Activated CD8-positive, alpha-beta memory T cell treated with anti-CD3 and anti-CD28 coated beads for 36 hours (primary cell): Measurements from ENCODE around the gene TPRX1. TPM values are rescaled to one million over a fixed set of nuclear protein-coding genes. Genes with fewer than 3 reads are reported as not detected.
"Not testable (repeated sequence)": the region's sequence is repeated elsewhere in the genome, so short reads cannot be mapped to it uniquely, and the experiment has no call there.

Experiments
- CTCF ChIA-PET: fragments of 350-600 bp; sonication (Branson Sonifier 250); formaldehyde crosslinking; loops from one replicate; lab custom pipeline; 2021; ENCODE audit warnings: antibody characterized with exemption; lab: Charles Lee
- POLR2A ChIA-PET: fragments of 350-600 bp; sonication (Branson Sonifier 250); formaldehyde crosslinking; loops from one replicate; lab custom pipeline; 2021; ENCODE audit warnings: antibody characterized with exemption; lab: Charles Lee
- total RNA-seq, 2 experiments: library from RNA; stranded (reverse); gene quantifications; one replicate each; pipeline ENCODE4 v1.2.3, GENCODE V29; 2021

Gene TPRX1
- total RNA-seq, 2 experiments from 2014 or later, result not detected

DNA sequence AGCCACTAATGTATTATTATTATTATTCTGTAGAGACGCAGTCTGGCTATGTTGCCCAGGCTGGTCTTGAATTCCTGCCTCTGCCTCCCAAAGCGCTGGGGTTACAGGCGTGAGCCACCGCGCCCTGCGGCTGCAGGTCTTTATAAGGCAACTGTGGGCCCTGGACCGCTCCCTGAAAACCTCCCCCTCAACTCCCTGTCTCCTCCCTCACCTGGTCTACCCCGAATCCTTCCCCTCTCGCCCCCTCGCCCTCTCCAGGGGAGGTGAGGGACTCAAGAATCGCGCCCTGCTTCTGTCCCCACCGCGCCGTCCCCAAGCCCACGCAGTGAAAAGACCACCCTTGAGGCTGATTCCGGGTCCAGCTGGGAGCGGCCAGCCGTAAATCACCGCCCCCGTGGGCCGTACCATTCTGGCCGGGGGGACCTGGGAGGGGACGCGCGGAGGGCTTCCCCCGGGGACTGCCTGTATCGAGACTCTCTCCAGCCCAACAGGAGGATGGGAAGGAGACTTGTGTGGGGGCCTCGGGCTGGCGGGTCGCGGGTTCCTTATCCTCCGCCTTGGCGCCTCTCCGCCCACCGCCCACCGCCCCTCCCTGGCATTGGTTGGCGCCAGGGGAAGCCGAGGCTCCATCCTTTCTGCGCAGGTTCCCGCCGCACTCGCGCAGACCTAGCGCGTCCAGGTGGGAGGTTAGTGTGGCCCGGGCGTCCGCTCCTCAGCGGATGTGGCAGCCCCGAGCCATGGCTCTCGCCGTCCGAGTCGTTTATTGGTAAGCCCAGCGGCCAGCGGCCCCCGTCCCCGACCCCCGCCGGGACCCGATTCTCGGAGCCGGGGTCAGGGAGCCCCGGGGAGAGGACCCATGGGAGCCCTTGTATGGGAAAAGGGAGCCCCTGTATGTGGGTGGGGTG lies 26.1 kb downstream of the TPRX1 start, which contains the start of gene SELENOW:
Gene SELENOW, plus strand, starts transcription at position 655 of the 905 bp plus-strand sequence. Its CDS starts 83 bp downstream, at position 738.
- ChIA-PET CTCF (no interaction called here), POLR2A (interaction anchor here (0.5 kb wide), 2 partner anchors 16 to 35 kb away, joined by 3 read pairs; no protein-coding TSS in a partner anchor)

- ChIA-PET POLR2A (interaction anchor here (0.5 kb wide), 2 partner anchors 17 to 34 kb away, joined by 3 read pairs; no protein-coding TSS in a partner anchor), CTCF (interaction anchor here (0.8 to 1.1 kb wide), 2 partner anchors 32 to 64 kb away, joined by 3 read pairs; partner anchors contain the start of genes EHD2 and NOP53)
Measured at GRCh38 chr19:47777245-47778048, 26.9 kb downstream of the TPRX1 start.

DNA sequence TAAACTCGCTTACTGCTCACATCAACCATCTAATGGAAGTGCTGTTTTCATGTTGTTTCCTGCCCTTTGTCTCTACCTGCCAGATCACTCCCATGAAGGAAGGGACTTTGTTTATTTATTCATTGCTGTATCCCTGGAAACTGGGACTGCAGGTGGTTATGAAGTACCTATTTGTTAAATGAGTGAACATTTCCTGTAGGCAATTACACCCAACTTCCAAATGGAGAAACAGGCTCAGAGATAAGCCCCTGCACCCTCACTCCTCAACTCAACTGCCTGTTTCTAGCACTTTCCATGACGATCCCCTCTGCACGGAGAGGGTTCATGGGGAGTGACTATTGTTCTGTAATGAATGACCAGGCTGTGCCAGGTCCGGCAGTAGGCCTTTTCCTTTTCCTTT lies 27.8 kb downstream of the TPRX1 start:
- CTCF ChIA-PET, result interaction anchor here (1.1 kb wide), 1 partner anchor 64 kb away, joined by 3 read pairs; the partner anchor contains the start of gene EHD2
- POLR2A ChIA-PET, result no interaction called here

DNA sequence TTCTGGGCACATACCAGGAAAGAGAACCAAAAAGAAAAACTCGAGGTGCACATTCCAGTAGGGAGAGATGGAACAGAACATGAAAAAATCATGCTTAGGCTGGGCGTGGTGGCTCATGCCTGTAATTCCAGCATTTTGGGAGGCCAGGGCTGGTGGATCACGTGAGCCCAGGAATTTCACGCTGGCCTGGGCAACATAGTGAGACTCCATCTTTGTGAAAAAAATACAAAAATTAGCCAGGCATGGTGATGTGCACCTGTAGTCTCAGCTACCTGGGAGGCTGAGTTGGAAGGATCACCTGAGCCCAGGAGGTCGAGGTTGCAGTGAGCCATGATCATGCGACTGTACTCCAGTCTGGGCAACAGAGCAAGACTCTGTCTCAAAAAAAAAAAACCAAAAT lies 33.1 kb downstream of the TPRX1 start:
- POLR2A ChIA-PET, result interaction anchor here (0.7 kb wide), 1 partner anchor 28 kb away, joined by 3 read pairs; no protein-coding TSS in a partner anchor

DNA sequence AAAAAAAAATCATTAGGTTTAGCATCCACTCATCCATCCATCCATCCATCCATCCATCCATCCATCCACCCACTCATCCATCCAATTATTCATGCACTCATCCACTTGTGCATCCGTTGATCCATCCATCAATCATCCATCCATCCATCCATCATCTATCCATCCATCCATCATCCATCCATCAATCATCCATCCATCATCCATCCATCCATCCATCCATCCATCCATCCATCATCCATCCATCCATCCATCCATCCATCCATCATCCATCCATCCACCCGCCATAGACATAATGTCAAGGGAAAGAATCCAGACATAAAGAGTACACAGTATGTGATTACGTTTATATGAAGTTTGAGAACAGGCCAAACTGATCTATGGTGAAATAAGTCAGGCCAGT lies 34.8 kb downstream of the TPRX1 start:
- ChIA-PET CTCF (no interaction called here), POLR2A (no interaction called here)

More for the DNA sequence above, 33.1 kb downstream of the TPRX1 start:
- CTCF ChIA-PET, result not testable (repeated sequence)

- CTCF ChIA-PET, result no interaction called here
Measured at GRCh38 chr19:47768604-47769003, 35.7 kb downstream of the TPRX1 start.

DNA sequence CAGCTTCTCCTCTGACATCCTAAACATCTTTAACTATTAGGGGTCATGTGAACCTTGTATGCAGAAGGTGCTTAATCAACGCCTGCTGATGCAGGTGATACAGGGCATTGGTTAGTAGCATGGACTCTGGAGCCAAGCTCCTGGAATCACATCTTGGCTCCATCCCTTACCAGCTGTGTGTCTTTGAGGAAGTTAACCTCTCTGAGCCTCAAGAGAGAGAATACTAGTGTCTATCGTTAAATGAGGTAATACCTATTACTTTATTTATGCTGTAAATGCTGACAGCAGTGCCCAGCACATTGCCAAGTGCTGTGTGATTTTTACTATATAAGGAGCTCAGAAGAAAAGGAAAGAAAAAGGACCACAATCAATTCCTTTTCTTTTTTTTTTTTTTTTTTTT lies 37.0 kb downstream of the TPRX1 start:
- ChIA-PET CTCF (interaction anchor here (0.6 to 1.2 kb wide), 3 partner anchors 12 to 1324 kb away, joined by 3 to 4 read pairs (median 4); no protein-coding TSS in a partner anchor), POLR2A (interaction anchor here (0.6 kb wide), 1 partner anchor 17 kb away, joined by 6 read pairs; no protein-coding TSS in a partner anchor)

More at GRCh38 chr19:47768604-47769003, 35.7 kb downstream of the TPRX1 start:
- POLR2A ChIA-PET, result no interaction called here

DNA sequence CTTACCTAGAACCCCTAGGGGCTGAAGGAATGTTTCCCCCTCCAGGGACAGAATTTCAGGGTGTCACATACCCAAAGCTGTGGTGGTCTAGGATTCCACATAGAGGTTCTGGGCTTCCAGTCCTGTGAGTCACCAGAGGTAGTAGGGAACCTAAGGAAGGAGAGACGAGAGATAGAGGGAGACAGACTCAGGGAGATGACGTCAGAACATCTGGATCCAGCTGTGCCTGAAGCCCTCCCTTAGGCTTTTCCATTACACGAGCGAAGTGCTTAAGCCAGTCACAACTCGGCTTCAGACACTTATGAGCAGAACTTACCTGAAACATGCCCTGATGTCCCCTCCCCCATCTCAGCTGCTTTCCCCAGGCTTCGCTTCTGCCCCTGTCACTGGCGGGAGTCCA lies 37.7 kb downstream of the TPRX1 start:
- ChIA-PET CTCF (interaction anchor here (1.2 kb wide), 1 partner anchor 11 kb away, joined by 4 read pairs; no protein-coding TSS in a partner anchor), POLR2A (no interaction called here)

DNA sequence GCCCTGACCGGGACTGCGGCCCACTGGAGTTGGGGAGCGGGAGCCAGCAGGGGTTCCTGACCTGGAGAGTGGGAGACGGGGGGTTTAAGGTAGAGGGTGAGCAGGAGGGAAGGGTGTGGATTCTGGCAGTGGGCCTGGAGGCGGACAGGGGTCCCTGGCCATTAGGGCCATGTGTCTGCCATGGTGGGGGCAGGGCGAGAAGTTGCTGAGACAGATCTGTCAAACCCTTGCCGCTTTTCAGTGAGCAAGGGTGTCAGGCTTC lies 38.1 kb downstream of the TPRX1 start:
- ChIA-PET POLR2A (no interaction called here), CTCF (interaction anchor here (1.2 to 1.3 kb wide), 3 partner anchors 11 to 47 kb away, joined by 3 to 4 read pairs (median 4); no protein-coding TSS in a partner anchor)

DNA sequence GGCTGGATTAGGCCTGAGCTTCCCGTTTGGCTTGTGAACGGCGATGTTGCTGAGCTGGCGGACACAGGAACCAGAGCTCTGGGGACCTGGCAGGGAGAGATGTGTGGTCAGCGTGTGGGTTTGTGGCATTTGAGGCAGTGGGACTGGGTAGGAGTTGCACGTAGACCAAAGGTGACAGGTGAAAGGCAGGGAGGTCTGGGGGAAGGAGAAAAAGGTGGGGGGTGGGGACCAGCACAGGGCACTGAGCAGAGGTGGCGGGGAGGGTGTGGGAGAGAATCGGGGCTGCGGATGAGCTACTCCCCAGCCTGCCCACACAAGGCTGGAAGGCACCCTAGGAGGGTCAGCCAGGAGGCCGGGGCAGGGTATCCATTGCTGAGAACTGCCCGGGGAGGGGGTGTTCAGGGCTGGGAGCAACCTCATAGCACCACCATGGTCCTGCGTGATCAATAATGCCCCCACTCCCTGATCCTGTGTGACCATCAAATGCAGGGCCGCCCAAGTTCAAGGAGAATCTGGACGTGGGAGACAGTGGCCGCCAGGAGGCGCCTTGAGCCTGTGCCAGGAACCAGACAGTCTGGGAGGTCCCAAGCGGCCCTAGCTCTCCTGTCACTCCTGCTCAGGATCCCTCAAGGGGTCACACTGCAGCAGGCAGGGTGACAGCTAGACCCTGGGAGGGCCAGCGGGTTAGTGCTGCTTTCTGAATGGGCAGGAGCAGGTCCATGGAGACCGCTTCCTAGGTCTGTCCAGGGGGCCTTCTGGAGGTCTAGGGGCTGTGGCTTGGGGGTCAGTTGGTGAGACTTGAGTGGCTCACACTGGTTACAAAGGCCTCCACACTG lies 38.6 kb downstream of the TPRX1 start:
- CTCF ChIA-PET, result interaction anchor here (0.7 to 1.3 kb wide), 5 partner anchors 9 to 48 kb away, joined by 3 to 4 read pairs (median 3); no protein-coding TSS in a partner anchor
- POLR2A ChIA-PET, result interaction anchor here (0.7 kb wide), 1 partner anchor 487 kb away, joined by 5 read pairs; no protein-coding TSS in a partner anchor

DNA sequence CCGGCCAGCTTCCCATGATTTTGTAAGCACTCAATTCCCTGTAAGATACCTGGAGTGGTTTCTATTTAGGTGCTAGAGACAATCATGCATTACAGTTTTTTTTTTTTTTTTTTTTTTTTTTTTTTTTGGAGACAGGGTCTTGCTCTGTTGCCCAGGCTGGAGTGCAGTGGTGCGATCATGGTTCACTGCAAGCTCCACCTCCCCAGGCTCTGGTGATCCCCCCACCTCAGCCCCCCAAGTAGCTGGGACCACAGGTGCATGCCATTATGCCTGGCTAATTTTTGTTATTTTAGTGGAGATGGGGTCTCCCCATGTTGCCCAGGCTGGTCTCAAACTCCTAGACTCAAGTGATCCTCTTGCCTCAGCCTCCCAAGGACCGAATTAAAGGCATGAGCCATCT lies 39.6 kb downstream of the TPRX1 start:
- ChIA-PET CTCF (interaction anchor here (0.5 to 1.2 kb wide), 3 partner anchors 8 to 1797 kb away, joined by 3 to 4 read pairs (median 3); no protein-coding TSS in a partner anchor), POLR2A (interaction anchor here (0.7 kb wide), 1 partner anchor 11 kb away, joined by 11 read pairs; no protein-coding TSS in a partner anchor)

- ChIA-PET POLR2A (interaction anchor here (0.5 to 0.6 kb wide), 2 partner anchors 100 to 106 kb away, joined by 3 to 4 read pairs; no protein-coding TSS in a partner anchor), CTCF (no interaction called here)
Measured at GRCh38 chr19:47762615-47763308, 41.6 kb downstream of the TPRX1 start.

- ChIA-PET POLR2A (interaction anchor here (0.5 to 0.6 kb wide), 2 partner anchors 100 to 107 kb away, joined by 3 to 4 read pairs; no protein-coding TSS in a partner anchor), CTCF (no interaction called here)
Measured at GRCh38 chr19:47762151-47762550, 42.2 kb downstream of the TPRX1 start.

- CTCF ChIA-PET, result no interaction called here
- POLR2A ChIA-PET, result no interaction called here
Measured at GRCh38 chr19:47761566-47761965, 42.8 kb downstream of the TPRX1 start.

- CTCF ChIA-PET, result no interaction called here
- POLR2A ChIA-PET, result interaction anchor here (0.6 kb wide), 1 partner anchor 23 kb away, joined by 3 read pairs; no protein-coding TSS in a partner anchor
Measured at GRCh38 chr19:47760632-47760999, 43.7 kb downstream of the TPRX1 start.

GRCh38 chr19:47758443-47758804 lies 45.9 kb downstream of the TPRX1 start:
- CTCF ChIA-PET, result no interaction called here
- POLR2A ChIA-PET, result interaction anchor here (0.6 to 1.6 kb wide), 2 partner anchors 13 to 41 kb away, joined by 5 read pairs; no protein-coding TSS in a partner anchor
